ENCODE results near the gene PRR15. TPM values are rescaled to one million over a fixed set of nuclear protein-coding genes. Genes with fewer than 3 reads are reported as not detected.

PRR15 gene
- total and polyA plus RNA-seq, 8 donors, result 0.15 to 1.8 (median 0.22) TPM; not detected in 1

DNA sequence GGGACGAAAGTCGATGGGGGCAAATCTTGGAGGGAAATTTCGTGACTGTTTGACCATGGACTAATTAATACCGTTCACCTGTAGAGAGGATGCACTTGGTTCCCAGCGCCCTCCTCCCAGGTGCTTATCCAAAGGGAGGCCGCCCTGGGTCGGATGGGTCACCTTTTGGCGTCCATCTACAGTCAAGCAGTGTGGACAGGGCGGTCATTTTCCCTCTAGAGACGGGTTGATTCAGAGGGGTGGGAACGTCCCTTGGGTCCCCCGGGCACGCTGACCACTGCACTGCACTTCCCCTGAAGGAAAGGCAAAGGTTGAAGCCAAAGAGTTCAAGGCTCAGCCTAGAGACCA is 2.0 kb downstream of the PRR15 start:
- TF ChIP-seq, protein P1, sequence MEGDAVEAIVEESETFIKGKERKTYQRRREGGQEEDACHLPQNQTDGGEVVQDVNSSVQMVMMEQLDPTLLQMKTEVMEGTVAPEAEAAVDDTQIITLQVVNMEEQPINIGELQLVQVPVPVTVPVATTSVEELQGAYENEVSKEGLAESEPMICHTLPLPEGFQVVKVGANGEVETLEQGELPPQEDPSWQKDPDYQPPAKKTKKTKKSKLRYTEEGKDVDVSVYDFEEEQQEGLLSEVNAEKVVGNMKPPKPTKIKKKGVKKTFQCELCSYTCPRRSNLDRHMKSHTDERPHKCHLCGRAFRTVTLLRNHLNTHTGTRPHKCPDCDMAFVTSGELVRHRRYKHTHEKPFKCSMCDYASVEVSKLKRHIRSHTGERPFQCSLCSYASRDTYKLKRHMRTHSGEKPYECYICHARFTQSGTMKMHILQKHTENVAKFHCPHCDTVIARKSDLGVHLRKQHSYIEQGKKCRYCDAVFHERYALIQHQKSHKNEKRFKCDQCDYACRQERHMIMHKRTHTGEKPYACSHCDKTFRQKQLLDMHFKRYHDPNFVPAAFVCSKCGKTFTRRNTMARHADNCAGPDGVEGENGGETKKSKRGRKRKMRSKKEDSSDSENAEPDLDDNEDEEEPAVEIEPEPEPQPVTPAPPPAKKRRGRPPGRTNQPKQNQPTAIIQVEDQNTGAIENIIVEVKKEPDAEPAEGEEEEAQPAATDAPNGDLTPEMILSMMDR (IDR thresholded peaks at IDR 0.05), result no peak
- no peak overlapping the region for H3K27ac ChIP-seq
- H3K36me3 ChIP-seq, result no peaks in the 10 kb centered on the region
- ATAC-seq, result no peak
- peaks cover 15 to 43% of the 10 kb centered on the region in 2 donors for H3K4me1 ChIP-seq
- H3K9me3 ChIP-seq, result no peaks in the 10 kb centered on the region
- intact Hi-C loops (cut with DNase I), result no loop called here
- DNase-seq, result no peak
- H3K4me3 ChIP-seq, result peak overlapping the region; percentile 23 to 31
- peaks cover 87 to 100% of the 10 kb centered on the region in 2 donors for H3K27me3 ChIP-seq

DNA sequence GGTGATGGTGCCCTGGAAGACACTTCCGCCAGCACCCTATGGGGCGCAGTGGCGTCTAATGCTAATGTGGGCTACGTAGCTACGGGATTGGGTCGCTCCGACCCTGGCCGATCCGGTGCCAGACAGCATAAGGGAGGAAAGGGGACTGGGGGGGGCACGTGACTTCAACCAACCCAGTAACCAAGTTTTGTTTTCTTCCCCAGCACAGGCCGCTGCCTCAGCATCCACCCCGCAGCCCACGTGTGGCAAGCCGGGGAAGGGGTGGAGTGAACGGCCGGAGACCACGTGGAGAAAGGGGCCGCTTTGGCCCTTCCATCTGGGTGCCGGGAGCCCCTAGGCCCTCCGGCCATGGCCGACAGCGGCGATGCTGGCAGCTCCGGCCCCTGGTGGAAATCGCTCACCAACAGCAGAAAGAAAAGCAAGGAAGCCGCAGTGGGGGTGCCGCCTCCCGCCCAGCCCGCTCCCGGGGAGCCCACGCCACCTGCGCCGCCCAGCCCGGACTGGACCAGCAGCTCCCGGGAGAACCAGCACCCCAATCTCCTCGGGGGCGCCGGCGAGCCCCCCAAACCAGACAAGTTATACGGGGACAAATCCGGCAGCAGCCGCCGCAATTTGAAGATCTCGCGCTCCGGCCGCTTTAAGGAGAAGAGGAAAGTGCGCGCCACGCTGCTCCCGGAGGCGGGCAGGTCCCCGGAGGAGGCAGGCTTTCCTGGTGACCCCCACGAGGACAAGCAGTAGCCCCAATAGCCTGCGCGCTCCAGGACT is 2.5 kb downstream of the PRR15 start:
- no peak overlapping the region for H3K27ac ChIP-seq
- TF ChIP-seq, protein P1 (IDR thresholded peaks at IDR 0.05), result no peak
- no peaks in the 10 kb centered on the region for H3K9me3 ChIP-seq
- peaks cover 89 to 100% of the 10 kb centered on the region in 2 donors for H3K27me3 ChIP-seq
- H3K4me1 ChIP-seq, result peaks cover 15 to 43% of the 10 kb centered on the region in 2 donors
- peak overlapping the region; percentile 23 to 31 for H3K4me3 ChIP-seq
- H3K36me3 ChIP-seq, result no peaks in the 10 kb centered on the region
- intact Hi-C loops (cut with DNase I), result no loop called here
- DNase-seq (peak in 1 of 4 donors; percentile 79), ATAC-seq (peak; percentile 26)

DNA sequence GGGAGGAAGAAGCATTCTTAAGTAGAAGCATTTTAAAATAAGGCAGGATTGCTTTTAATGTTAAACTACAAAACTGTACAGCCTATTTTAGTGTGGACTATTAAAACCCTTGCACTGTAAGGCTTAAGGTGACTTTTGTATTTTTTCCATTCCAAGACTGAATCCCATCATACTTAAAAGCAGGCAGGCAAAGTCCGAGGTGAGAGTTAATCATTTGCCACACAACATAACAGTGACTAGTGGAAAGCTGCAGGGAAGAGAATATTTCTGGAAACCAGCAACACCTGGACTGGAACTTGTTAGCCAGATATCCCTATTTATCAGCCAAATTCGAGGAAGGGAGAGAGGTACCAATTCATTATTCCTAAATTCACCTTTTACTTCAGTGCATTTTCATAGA is 3.5 kb downstream of the PRR15 start:
- H3K27ac ChIP-seq, result no peak overlapping the region
- intact Hi-C loops (cut with DNase I), result no loop called here

DNA sequence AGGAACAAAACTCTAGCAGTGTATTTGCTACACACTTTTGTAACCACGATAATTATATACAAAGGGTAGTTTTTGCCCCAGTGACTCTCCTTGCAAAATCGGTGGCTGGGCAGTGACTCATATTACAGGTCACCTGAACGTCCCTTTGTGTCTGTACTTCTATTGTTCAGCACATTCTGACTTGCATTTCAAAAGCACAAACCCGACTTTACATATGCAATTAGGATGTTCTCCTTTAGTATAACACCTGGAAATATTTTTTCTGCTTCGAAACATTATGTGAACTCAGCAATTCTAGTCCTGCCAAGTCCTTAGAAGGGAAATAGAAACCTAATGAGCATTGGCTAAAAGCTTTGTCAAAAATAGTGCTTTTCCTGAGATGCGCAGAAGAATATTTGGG is 6.0 kb downstream of the PRR15 start:
- TF ChIP-seq, protein P1 (IDR thresholded peaks at IDR 0.05), result no peak
- ATAC-seq (no peak), DNase-seq (no peak)
- Histone ChIP-seq H3K9me3 (no peaks in the 10 kb centered on the region), H3K36me3 (no peaks in the 10 kb centered on the region), H3K4me1 (peaks cover 10 to 22% of the 10 kb centered on the region in 2 donors), H3K27me3 (peaks cover 67 to 85% of the 10 kb centered on the region in 2 donors), H3K27ac (no peak overlapping the region), H3K4me3 (no peak overlapping the region)
- intact Hi-C loops (cut with DNase I), result no loop called here

More for the DNA sequence above, 3.5 kb downstream of the PRR15 start:
- H3K4me1 ChIP-seq, result peaks cover 15 to 43% of the 10 kb centered on the region in 2 donors
- ATAC-seq (no peak), DNase-seq (no peak)
- H3K4me3 ChIP-seq, result no peak overlapping the region
- TF ChIP-seq, protein P1 (IDR thresholded peaks at IDR 0.05), result no peak
- peaks cover 87 to 100% of the 10 kb centered on the region in 2 donors for H3K27me3 ChIP-seq
- no peaks in the 10 kb centered on the region for H3K9me3 ChIP-seq
- H3K36me3 ChIP-seq, result no peaks in the 10 kb centered on the region

DNA sequence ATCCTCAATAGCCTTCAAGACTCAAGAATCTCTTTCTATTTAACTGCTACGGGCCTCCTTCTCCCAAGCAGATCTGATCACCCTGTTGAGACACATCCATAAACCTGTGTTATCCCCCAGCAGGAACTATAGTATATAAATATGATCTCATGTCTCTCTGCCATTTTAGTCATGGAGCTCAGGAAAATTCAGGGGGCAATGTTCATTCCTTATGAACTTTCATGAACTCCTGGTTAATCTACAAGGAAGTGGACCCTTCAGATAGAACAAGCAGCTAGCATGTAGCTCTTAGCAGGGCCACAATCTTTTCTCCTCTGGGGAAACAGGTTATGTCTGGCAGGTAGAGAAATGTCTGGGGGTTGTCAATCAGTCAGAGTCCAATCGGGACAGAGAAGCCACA is 8.9 kb downstream of the PRR15 start:
- Histone ChIP-seq H3K36me3 (no peaks in the 10 kb centered on the region), H3K27me3 (peaks cover 46 to 83% of the 10 kb centered on the region in 2 donors), H3K4me1 (no peaks in the 10 kb centered on the region), H3K27ac (no peak overlapping the region), H3K4me3 (no peak overlapping the region), H3K9me3 (peaks cover 3 to 10% of the 10 kb centered on the region in 2 donors)
- intact Hi-C loops (cut with DNase I), result no loop called here
- ATAC-seq (no peak), DNase-seq (no peak)
- TF ChIP-seq, protein P1 (IDR thresholded peaks at IDR 0.05), result no peak

Data from left lung (tissue), 10 donors.